ENCODE measurements around the gene AMOTL2.

GRCh38 chr3:134353831-134354611 is 20.2 kb downstream of the AMOTL2 start:
- TF ChIP-seq CTCF (conservative IDR thresholded peaks at IDR 0.05; ENCODE audit: low read depth, low read length), result no peak
- no peak for TF ChIP-seq EZH2 (IDR thresholded peaks at IDR 0.05; ENCODE audit: borderline replicate concordance, low read depth, low read length, poor library complexity, severe bottlenecking)

Measured in A673 (cell line).